ENCODE results near the gene ZNF608.

- TF ChIP-seq CHD4 (IDR thresholded peaks at IDR 0.05; ENCODE audit: insufficient read depth, insufficient replicate concordance, low read depth, low read length, poor library complexity, severe bottlenecking), result no peak
- TF ChIP-seq KDM1A (IDR thresholded peaks at IDR 0.05), result no peak
- TF ChIP-seq KAT8 (IDR thresholded peaks at IDR 0.05; ENCODE audit: low read depth), result no peak
- no peak for TF ChIP-seq ARID2 (IDR thresholded peaks at IDR 0.05)
- no peak for TF ChIP-seq TCF7L2 (IDR thresholded peaks at IDR 0.05; ENCODE audit: low read depth, low read length)
- no peak for TF ChIP-seq ZNF239 (CRISPR knock-in tag; IDR thresholded peaks at IDR 0.05)
- no peak for TF ChIP-seq USF2 (CRISPR knock-in tag; IDR thresholded peaks at IDR 0.05)
- TF ChIP-seq PKNOX1 (IDR thresholded peaks at IDR 0.05), result no peak
- no peak for TF ChIP-seq TARDBP (IDR thresholded peaks at IDR 0.05)
- TF ChIP-seq KLF16 (IDR thresholded peaks at IDR 0.05), result no peak
- no peak for TF ChIP-seq ZFP36 (IDR thresholded peaks at IDR 0.05; ENCODE audit: low read depth, low read length, partially characterized antibody)
- TF ChIP-seq BCLAF1 (IDR thresholded peaks at IDR 0.05; ENCODE audit: borderline replicate concordance in 1 of 2, control insufficient read depth in 1 of 2, low read depth in 2 of 2, low read length in 1 of 2), result no peak
These were observed 45.4 kb downstream of the ZNF608 start for GRCh38 chr5:124701016-124701415.
